Raji (cell line): ENCODE data around the gene RUNX3.

Experiments
- POLR2A ChIP-seq: IDR thresholded peaks from 2 replicates; pipeline ENCODE4 v1.6.1; 2011; ENCODE audit warnings: low read depth, low read length, control low read depth; ENCODE audit not compliant: insufficient read depth

RUNX3 gene

GRCh38 chr1:24931146-24931467 lies 1.0 kb upstream of the RUNX3 start:
- TF ChIP-seq POLR2A: no peak

GRCh38 chr1:24929398-24930259 lies 447 bp downstream of the RUNX3 start:
- TF ChIP-seq POLR2A: peak; percentile 55

- peak; percentile 37 for TF ChIP-seq POLR2A
These were observed 1.2 kb downstream of the RUNX3 start for GRCh38 chr1:24928689-24929397.

GRCh38 chr1:24927988-24928688 lies 1.9 kb downstream of the RUNX3 start:
- no peak for TF ChIP-seq POLR2A

- no peak for TF ChIP-seq POLR2A
These were observed 2.6 kb downstream of the RUNX3 start for GRCh38 chr1:24927473-24927872.

- TF ChIP-seq POLR2A: no peak
These were observed 3.4 kb downstream of the RUNX3 start for GRCh38 chr1:24926563-24927249.

DNA sequence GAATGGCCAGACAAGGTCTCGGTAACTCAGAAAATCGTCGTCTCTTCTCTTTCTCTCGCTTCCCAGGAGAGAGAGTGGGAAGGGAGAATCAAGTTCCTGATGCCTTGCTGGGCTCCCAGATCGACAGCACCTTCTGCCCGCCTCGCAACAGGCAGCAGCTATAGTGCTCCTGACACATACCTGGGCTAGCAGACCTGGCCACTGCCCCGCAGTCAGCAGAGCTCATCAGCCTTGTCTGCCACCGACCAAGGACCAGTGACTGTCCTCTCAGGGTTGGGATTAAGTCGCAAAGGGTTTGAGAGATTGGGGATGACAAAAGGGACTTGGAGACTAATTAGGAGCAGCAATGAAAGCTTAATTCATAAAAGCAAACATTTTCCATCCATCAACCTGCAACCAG lies 4.1 kb downstream of the RUNX3 start:
- TF ChIP-seq POLR2A: no peak

- TF ChIP-seq POLR2A: 0 out of 2 replicates have a peak, but pooled peaks have one; percentile 20
These were observed 4.8 kb downstream of the RUNX3 start for GRCh38 chr1:24925082-24925779.

DNA sequence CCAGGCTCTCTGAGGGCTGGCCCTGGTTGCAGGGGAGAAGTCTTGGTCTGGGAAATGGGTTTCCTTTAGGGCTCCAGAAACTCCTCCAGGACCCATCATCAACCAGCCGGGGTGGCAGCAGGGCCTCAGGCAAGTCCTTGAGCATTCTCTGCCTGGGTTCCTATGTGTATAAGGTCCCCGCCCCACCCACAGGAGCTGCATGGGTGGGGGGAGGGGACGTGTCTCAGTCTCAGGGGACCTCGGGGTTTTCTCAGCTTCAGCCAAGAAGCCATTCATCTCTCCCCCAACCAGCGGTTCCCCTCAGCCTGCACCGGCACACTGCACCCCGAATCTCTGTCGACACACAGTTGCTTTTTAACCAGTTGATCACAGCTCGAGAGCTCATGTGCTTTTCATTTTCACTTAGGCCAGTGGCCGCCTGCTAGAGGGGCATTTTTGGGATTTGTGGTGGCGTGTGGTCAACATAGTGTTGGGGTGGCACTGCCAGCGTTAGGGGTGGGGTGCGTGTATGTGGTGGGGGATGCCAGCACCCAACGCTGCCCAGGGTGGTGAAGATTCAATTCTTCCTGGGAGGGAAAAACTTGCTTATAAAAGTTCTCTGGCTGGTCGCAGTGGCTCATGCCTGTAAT lies 6.5 kb downstream of the RUNX3 start:
- 0 out of 2 replicates have a peak, but pooled peaks have one; percentile 33 for TF ChIP-seq POLR2A

DNA sequence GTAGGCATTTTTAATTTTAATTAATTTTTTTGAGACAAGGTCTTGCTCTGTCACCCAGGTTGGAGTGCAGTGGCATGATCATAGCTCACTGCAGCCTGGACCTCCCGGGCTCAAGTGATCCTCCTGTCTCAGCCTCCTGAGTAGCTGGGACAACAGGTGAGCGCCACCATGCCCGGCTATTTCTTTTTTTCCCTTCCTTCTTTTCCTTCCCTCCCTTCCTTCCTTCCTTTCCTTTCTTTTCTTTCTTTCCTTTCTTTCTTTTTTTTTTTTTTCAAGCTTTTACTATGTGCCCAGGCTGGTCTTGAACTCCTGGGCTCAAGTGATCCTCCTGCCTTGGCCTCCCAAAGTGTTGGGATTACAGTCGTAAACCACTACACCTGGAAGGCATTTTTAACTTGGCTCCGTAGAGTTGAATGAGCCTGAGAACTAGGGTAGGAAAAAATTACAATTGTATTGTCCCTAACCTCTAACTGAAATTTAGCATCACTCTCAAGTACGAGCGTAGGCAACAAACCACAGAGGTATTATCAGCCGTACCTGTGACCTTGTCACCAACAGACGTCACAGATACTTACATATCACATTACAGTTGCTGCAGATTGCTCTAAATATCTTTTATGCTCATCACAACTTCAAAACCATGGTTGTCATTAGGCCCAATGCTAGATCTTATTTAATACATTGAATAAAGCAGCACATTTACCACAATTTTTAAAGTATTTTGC lies 8.0 kb downstream of the RUNX3 start:
- no peak for TF ChIP-seq POLR2A

DNA sequence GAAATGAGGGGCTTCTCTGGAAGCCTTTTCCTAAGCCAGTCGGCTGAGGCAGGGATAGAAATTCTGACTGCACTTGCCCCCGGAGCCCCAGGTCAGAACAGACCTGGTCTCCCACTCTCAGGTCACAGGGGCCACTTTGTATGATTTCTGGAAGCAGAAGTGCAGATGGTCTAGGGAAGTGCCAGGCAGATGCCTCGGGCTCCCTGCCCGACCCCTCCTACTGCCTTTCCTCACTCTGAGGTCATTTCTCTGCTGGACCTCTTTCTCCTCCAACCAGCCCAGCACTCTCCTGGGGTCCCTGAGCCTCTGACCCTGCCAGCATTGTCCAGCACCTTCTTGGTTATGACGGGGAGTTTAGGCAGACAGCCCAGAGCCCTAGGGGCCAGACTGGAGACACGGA lies 8.7 kb downstream of the RUNX3 start:
- no peak for TF ChIP-seq POLR2A

DNA sequence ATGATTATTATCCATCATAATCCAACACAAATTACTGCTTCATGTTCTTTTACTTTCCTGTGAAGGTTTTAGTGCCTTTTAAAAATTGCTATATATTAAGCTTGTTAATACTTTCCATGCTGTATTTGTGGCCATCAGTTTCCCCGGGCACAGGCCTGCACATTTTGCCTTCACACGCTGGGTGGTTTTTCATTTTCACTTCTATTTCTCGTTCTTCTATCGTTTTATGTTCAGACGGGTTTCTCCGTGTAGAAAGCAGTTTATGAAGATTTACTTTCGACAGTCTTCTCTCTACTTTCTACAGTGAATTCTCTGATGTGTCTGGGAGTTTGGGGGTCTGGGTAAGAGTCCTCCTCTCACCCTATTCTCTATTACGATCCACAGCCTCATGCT lies 9.5 kb downstream of the RUNX3 start:
- TF ChIP-seq POLR2A: no peak

- no peak for TF ChIP-seq POLR2A
These were observed 10.1 kb downstream of the RUNX3 start for GRCh38 chr1:24919791-24920532.
